Bronchial epithelial cell (primary cell): ENCODE data around the gene ADAMTSL2. TPM values are rescaled to one million over a fixed set of nuclear protein-coding genes. Genes with fewer than 3 reads are reported as not detected.

ENCODE experiments used
- DNase-seq: peaks from one replicate; pipeline ENCODE4 v3.0.0-alpha.2; 2010; ENCODE audit warnings: low read depth
- FAIRE-seq: peaks from 2 replicates; lab custom pipeline; 2011; peaks lifted over from hg19 to GRCh38; lab: Jason Lieb, UNC
- H3K27me3 ChIP-seq: 2 replicates; pipeline ENCODE4 v1.5.1; 2011; ENCODE audit warnings: low read length; ENCODE audit not compliant: control insufficient read depth, insufficient read depth
- H3K36me3 ChIP-seq: 2 replicates; pipeline ENCODE4 v1.5.1; 2011; ENCODE audit warnings: low read length; ENCODE audit not compliant: control insufficient read depth, insufficient read depth
- H3K4me3 ChIP-seq: 2 replicates; pipeline ENCODE4 v1.5.1; 2011; ENCODE audit warnings: mild to moderate bottlenecking, low read depth, low read length, control low read depth
- CTCF ChIP-seq: IDR thresholded peaks from 2 replicates; pipeline ENCODE4 v1.5.1; 2011; ENCODE audit warnings: mild to moderate bottlenecking, moderate library complexity, low read length, control low read depth, inconsistent platforms; ENCODE audit not compliant: insufficient read depth, severe bottlenecking
- total RNA-seq: library from RNA; depleted of rRNA; stranded (reverse); fragments of >200 nt; gene quantifications from 2 replicates; pipeline ENCODE4 v1.2.1, GENCODE V29; 2014

ADAMTSL2 gene
- total RNA-seq, 1 donor from 2014 or later = not detected

- TF ChIP-seq CTCF = no peak
- DNase-seq (no peak), FAIRE-seq (no peak)
- H3K36me3 ChIP-seq = no peaks in the 10 kb centered on the region
- no peak overlapping the region for H3K4me3 ChIP-seq
- H3K27me3 ChIP-seq = no peaks in the 10 kb centered on the region
Observed at GRCh38 chr9:133591116-133591910, 56.8 kb downstream of the ADAMTSL2 start.

- H3K27me3 ChIP-seq = no peaks in the 10 kb centered on the region
- TF ChIP-seq CTCF = no peak
- no peak for FAIRE-seq
- DNase-seq = no peak
- no peaks in the 10 kb centered on the region for H3K36me3 ChIP-seq
- H3K4me3 ChIP-seq = no peak overlapping the region
Observed at GRCh38 chr9:133591985-133592384, 57.5 kb downstream of the ADAMTSL2 start.

- Histone ChIP-seq H3K36me3 (no peaks in the 10 kb centered on the region), H3K4me3 (no peak overlapping the region), H3K27me3 (no peaks in the 10 kb centered on the region)
- no peak for TF ChIP-seq CTCF
- DNase-seq (no peak), FAIRE-seq (no peak)
Observed at GRCh38 chr9:133592731-133593409, 58.4 kb downstream of the ADAMTSL2 start.

- no peak for TF ChIP-seq CTCF
- no peak overlapping the region for H3K4me3 ChIP-seq
- H3K36me3 ChIP-seq = no peaks in the 10 kb centered on the region
- FAIRE-seq (no peak), DNase-seq (no peak)
- H3K27me3 ChIP-seq = no peaks in the 10 kb centered on the region
Observed at GRCh38 chr9:133593587-133594253, 59.2 kb downstream of the ADAMTSL2 start.

GRCh38 chr9:133594310-133594709 lies 59.8 kb downstream of the ADAMTSL2 start:
- no peak for TF ChIP-seq CTCF
- H3K36me3 ChIP-seq = no peaks in the 10 kb centered on the region
- FAIRE-seq = no peak
- no peak overlapping the region for H3K4me3 ChIP-seq
- no peak for DNase-seq
- no peaks in the 10 kb centered on the region for H3K27me3 ChIP-seq
